Smooth muscle cell (in vitro differentiated cells): ENCODE measurements around the gene PTPRM. TPM values are rescaled to one million over a fixed set of nuclear protein-coding genes. Genes with fewer than 3 reads are reported as not detected.

Experiments used
- DNase-seq: peaks from one replicate; lab custom pipeline; 2025; ENCODE audit not compliant: unreplicated experiment; lab: John Stamatoyannopoulos, UW
- H2AFZ ChIP-seq: fragments of 200-600 bp; sonication (generic); 2 replicates; pipeline ENCODE4 v1.6.0; 2016; ENCODE audit warnings: antibody characterized with exemption, low read depth, mild to moderate bottlenecking
- H3F3A ChIP-seq: fragments of 200-600 bp; sonication (generic); 2 replicates; pipeline ENCODE4 v1.6.0; 2017; ENCODE audit warnings: antibody characterized with exemption, low read depth
- H3K27ac ChIP-seq: fragments of 200-600 bp; sonication (generic); 2 replicates; pipeline ENCODE4 v1.5.1; 2016; ENCODE audit warnings: low read depth, mild to moderate bottlenecking
- H3K27me3 ChIP-seq: fragments of 200-600 bp; sonication (generic); 2 replicates; pipeline ENCODE4 v1.6.1; 2016; ENCODE audit warnings: low read depth, mild to moderate bottlenecking
- H3K36me3 ChIP-seq: fragments of 200-600 bp; sonication (generic); 2 replicates; pipeline ENCODE4 v1.5.1; 2016; ENCODE audit warnings: low read depth
- H3K4me1 ChIP-seq: fragments of 200-600 bp; sonication (generic); 2 replicates; pipeline ENCODE4 v1.5.1; 2016; ENCODE audit warnings: low read depth
- H3K4me2 ChIP-seq: fragments of 200-600 bp; sonication (generic); 2 replicates; pipeline ENCODE4 v1.6.0; 2016; ENCODE audit warnings: mild to moderate bottlenecking
- H3K4me3 ChIP-seq: fragments of 200-600 bp; sonication (generic); 2 replicates; pipeline ENCODE4 v1.5.1; 2016; ENCODE audit warnings: mild to moderate bottlenecking
- H3K79me2 ChIP-seq: fragments of 200-600 bp; sonication (generic); 2 replicates; pipeline ENCODE4 v1.6.0; 2016; ENCODE audit warnings: low read depth, mild to moderate bottlenecking
- H3K9ac ChIP-seq: fragments of 200-600 bp; sonication (generic); 2 replicates; pipeline ENCODE4 v1.6.0; 2016; ENCODE audit warnings: low read depth
- H3K9me3 ChIP-seq: fragments of 200-600 bp; sonication (generic); replicated peaks from 2 replicates; pipeline ENCODE4 v1.5.1; 2016; ENCODE audit warnings: low read depth
- H4K20me1 ChIP-seq: fragments of 200-600 bp; sonication (generic); 2 replicates; pipeline ENCODE4 v1.6.0; 2016; ENCODE audit warnings: low read depth
- WGBS: methylation state at CpG from one replicate; pipeline ENCODE4 v1.1.7; 2016; ENCODE audit warnings: low lambda C conversion rate; 5-methylcytosine and 5-hydroxymethylcytosine counted together
- polyA plus RNA-seq: library from polyadenylated mRNA; unstranded; fragments of >200 nt; fragmentation: Nextera tagmentation; extraction: Ambion mirVana; gene quantifications from 2 replicates; pipeline ENCODE4 v1.2.1, GENCODE V29; 2016
- total RNA-seq: library from RNA; depleted of rRNA; stranded (reverse); fragments of >200 nt; gene quantifications from 2 replicates; pipeline ENCODE4 v1.2.3, GENCODE V29; 2014
- TF ChIP-seq, protein P1 (sequence below): fragments of 200-600 bp; sonication (generic); IDR thresholded peaks from 2 replicates; pipeline ENCODE4 v1.5.1; 2017; ENCODE audit warnings: borderline replicate concordance, mild to moderate bottlenecking, antibody characterized with exemption; ENCODE audit not compliant: insufficient read depth, poor library complexity, severe bottlenecking

PTPRM gene
- total and polyA plus RNA-seq, 2 experiments from 2014 or later: 57.5 to 115 TPM

DNA sequence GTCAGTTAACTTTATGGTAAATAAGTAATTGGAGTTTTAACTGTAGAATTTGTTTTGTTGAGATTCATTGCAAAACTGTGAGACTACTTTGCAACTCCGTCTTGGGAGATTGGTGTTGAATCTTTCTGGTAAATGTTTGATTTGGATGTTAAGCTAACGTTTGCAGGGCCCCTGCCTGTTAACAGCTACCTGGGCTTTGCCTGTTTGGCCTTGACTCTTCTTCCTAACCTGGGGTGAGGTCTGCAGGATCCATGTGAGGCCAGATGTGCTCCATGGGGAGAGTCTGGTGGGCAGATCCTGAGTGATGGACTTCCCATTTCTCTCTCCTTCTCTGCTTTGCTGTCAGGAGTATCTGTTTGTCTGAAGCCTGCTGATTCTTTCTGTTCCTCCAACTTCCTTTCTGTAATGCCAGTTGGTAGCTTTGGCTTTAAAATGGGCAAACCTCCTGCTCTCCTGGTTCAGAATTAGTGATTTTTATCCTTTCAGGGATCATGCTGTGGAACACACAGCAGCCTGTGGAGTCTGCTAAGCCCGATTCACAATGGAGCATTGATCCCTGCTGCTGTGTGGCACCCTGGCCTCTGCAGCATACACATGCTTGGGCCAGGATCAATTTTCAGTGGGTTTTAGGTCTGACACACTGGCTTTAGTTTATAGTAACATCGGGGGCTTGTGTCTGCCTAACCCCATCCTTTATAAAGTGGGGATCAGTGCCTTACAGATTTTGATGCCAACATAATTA, 36.3 kb downstream of the PTPRM start:
- Histone ChIP-seq H2AFZ (no peak overlapping the region), H3K4me3 (no peak overlapping the region), H3K9ac (no peak overlapping the region), H3K9me3 (no peaks in the 10 kb centered on the region), H3K27ac (no peak overlapping the region), H3K27me3 (no peaks in the 10 kb centered on the region), H3F3A (peaks cover 7% of the 10 kb centered on the region), H3K4me2 (no peak overlapping the region), H4K20me1 (peaks cover 96% of the 10 kb centered on the region), H3K36me3 (no peaks in the 10 kb centered on the region), H3K79me2 (peaks cover 73% of the 10 kb centered on the region), H3K4me1 (peaks cover 60% of the 10 kb centered on the region)
- TF ChIP-seq, protein P1, sequence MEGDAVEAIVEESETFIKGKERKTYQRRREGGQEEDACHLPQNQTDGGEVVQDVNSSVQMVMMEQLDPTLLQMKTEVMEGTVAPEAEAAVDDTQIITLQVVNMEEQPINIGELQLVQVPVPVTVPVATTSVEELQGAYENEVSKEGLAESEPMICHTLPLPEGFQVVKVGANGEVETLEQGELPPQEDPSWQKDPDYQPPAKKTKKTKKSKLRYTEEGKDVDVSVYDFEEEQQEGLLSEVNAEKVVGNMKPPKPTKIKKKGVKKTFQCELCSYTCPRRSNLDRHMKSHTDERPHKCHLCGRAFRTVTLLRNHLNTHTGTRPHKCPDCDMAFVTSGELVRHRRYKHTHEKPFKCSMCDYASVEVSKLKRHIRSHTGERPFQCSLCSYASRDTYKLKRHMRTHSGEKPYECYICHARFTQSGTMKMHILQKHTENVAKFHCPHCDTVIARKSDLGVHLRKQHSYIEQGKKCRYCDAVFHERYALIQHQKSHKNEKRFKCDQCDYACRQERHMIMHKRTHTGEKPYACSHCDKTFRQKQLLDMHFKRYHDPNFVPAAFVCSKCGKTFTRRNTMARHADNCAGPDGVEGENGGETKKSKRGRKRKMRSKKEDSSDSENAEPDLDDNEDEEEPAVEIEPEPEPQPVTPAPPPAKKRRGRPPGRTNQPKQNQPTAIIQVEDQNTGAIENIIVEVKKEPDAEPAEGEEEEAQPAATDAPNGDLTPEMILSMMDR: no peak
- no peak for DNase-seq
- WGBS: 87% methylated on average over 4 of the region's 4 CpGs

DNA sequence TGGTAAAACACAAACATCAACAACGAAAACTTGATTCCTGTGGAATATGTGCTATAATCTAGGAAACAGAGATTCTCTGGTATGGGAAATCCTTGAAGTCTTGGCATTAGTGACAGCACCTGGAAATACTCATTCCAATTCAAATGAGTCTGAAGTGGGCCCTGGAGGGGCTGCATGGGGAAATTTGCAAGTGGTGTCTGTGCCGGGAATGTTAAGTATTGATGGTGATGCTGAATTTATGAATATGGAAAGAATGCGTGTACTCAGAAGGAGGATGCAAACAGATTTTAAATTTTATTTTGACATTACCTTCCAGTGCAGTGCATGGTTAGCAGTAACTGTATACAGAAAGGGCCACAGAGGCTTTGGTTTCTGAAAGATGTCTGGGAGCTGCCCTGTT, 37.2 kb downstream of the PTPRM start:
- Histone ChIP-seq H3K79me2 (peaks cover 66% of the 10 kb centered on the region), H3K9me3 (no peaks in the 10 kb centered on the region), H2AFZ (no peak overlapping the region), H4K20me1 (peaks cover 94% of the 10 kb centered on the region), H3K4me1 (peaks cover 54% of the 10 kb centered on the region), H3K4me3 (no peak overlapping the region), H3K36me3 (no peaks in the 10 kb centered on the region), H3K9ac (no peak overlapping the region), H3F3A (peaks cover 11% of the 10 kb centered on the region), H3K27me3 (no peaks in the 10 kb centered on the region), H3K4me2 (no peak overlapping the region), H3K27ac (no peak overlapping the region)
- WGBS: 93% methylated on average over 3 of the region's 3 CpGs
- TF ChIP-seq, protein P1: no peak
- no peak for DNase-seq

DNA sequence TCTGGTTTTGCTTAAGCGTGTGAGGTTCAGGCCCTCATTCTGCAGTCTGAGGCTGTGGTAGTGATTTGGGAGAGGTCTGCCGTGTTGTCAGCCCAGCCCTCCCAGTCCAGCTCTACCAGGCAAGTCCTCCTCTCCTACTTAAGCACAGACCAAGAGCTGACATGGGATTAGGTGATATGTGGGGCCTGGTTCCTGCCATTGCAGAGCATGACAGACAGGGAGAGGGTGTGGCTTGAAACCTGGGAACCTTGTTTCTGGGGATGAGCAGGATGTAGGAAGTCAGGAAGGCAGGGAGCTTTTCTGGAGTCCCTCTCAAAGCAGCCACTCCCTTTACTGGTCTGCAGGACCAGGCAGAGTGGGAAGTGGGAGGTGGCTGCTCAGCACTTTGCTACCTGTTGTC, 38.6 kb downstream of the PTPRM start:
- no peak for DNase-seq

More for the DNA sequence above, 38.6 kb downstream of the PTPRM start:
- Histone ChIP-seq H3K9ac (no peak overlapping the region), H3K36me3 (no peaks in the 10 kb centered on the region), H3K4me2 (no peak overlapping the region), H3K27ac (no peak overlapping the region), H3F3A (peaks cover 16% of the 10 kb centered on the region), H3K4me1 (peaks cover 46% of the 10 kb centered on the region), H3K79me2 (peaks cover 74% of the 10 kb centered on the region), H3K27me3 (no peaks in the 10 kb centered on the region), H3K9me3 (no peaks in the 10 kb centered on the region), H2AFZ (no peak overlapping the region), H4K20me1 (peaks cover 88% of the 10 kb centered on the region), H3K4me3 (no peak overlapping the region)
- TF ChIP-seq, protein P1: no peak
- WGBS: 88% methylated on average over 2 of the region's 2 CpGs
